Activated naive CD8-positive, alpha-beta T cell treated with anti-CD3 and anti-CD28 coated beads, Interleukin-2, amount 50 U/mL, for 16 hours (primary cell): ENCODE data around the gene XPO4.

Source experiments
- DNase-seq: peaks from one replicate; pipeline ENCODE4 v3.0.0-alpha.2; 2020; ENCODE audit warnings: low read depth, low spot score

Gene XPO4

DNA sequence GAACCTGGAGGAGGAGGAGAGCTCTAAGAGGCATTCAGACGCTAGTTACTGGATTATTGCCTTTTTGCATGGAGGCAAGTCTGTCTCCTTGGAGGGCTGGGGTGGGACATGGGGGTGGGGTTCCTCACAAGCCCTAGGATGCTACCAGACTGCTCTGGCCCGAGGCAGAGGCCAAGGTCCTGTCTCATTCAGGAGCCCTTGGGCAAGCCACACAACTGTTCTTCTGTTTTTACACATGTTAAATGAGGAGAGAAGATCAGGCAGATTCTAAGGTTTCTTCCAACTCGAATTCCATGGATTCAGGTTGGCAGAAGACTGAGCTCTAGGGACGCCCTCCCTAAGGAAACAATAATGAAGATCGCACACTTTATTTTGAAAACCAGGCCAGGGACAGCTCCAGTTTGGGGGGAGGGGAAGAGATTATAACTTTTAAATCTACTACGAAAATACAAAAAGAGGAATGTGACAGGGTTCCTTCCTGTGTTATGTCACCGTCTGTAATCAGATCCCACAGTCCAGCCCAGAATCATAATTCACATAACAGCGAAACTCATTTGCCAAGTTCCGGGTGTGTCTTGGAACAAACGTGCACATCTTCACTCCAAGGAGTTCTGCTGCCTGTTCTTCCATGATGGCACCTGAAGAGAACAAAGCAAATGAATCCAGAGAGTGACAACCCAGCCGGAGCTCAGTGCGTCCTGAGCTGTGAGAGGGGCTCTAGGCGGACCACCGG is 173.8 kb downstream of the XPO4 start:
- no peak for DNase-seq

DNA sequence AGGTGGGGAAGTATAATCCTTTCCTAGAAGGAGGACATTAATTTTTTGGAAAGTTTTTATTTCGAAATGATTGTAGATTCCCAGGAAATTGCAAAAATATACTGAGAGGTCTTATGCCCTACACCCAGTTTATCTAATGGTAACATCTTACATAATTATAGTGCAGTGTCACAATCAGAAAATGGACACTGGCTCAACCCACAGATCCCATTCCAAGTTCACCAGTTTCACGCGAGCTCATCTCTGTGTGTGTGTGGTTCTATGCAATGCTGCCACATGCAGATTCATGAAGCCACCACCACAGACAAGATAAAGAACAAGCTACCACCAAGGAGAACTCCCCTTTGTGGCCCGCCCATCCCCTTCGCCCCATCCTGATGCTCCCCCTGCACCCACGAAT is 174.7 kb downstream of the XPO4 start:
- DNase-seq = no peak
